Epidermal melanocyte (primary cell): ENCODE data around the gene USP6.
"Not testable (repeated sequence)": the region's sequence is repeated elsewhere in the genome, so short reads cannot be mapped to it uniquely, and the experiment has no call there.

Experiments used
- DNase-seq: peaks from one replicate; pipeline ENCODE4 v3.0.0; 2011; ENCODE audit warnings: low spot score; ENCODE audit not compliant: insufficient read length

The USP6 gene

DNA sequence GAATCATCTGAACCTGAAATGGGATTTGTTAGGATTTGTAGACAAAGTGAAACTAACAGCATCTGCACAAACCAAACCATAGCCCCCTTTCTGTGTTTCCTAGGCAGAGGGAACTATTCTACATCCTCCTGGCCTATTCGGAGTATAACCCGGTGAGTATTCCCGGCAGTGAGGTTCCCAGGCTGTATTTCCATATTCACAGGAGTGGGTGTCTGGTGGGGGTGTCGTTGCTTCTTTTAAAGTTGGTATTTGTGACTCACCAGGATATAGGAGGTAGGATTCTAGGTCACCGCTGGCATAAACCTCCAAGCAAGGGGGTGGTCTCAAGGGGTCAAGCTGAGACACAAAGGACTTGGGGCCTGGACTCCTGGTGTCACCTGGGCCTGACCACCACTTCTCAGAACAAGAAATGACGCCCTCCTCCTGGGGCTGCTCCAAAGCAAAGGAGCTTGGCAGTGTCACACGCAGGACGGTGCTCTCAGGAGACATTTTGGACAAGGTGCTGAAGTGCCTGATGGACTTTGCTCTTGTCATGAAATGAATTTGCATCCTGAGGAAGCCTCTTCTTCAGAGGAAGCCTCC lies 19.4 kb downstream of the USP6 start:
- not testable (repeated sequence) for DNase-seq

DNA sequence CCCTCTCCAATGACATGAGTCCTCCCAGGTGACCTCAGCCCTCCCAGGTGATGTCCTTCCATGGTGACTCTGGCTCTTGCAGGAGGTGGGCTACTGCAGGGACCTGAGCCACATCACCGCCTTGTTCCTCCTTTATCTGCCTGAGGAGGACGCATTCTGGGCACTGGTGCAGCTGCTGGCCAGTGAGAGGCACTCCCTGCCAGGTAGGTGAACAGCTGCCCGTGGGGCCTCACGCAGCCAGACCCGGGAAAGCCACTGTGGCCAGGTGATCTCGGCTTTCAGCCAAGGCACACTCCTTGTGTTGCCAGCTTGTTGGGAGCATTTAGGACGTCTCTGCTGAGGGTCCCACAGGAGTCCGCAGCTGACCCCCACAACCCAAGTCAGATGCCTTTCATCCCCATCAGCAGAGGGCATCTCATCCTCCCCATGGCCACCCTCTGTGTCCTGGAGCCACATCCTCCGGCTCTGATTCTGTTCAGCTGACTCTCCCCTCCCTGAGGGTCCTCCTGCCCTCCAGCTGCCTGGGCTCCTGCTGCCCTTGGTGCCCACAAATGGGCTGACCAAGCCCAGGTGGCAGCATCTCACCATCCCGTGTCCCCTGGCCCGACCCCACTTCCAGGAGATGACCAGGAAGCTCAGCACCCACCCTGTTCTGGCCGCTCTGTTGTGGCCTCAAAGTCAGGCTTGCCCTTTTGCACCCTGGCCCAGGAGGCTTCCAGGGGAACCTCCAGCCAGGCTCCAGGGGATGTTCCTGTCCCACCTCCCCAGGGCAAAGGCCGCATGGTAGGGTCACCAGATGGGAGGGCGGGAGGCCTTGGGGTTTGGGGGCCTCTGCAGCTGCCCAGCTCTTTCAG lies 20.1 kb downstream of the USP6 start:
- DNase-seq: no peak

DNA sequence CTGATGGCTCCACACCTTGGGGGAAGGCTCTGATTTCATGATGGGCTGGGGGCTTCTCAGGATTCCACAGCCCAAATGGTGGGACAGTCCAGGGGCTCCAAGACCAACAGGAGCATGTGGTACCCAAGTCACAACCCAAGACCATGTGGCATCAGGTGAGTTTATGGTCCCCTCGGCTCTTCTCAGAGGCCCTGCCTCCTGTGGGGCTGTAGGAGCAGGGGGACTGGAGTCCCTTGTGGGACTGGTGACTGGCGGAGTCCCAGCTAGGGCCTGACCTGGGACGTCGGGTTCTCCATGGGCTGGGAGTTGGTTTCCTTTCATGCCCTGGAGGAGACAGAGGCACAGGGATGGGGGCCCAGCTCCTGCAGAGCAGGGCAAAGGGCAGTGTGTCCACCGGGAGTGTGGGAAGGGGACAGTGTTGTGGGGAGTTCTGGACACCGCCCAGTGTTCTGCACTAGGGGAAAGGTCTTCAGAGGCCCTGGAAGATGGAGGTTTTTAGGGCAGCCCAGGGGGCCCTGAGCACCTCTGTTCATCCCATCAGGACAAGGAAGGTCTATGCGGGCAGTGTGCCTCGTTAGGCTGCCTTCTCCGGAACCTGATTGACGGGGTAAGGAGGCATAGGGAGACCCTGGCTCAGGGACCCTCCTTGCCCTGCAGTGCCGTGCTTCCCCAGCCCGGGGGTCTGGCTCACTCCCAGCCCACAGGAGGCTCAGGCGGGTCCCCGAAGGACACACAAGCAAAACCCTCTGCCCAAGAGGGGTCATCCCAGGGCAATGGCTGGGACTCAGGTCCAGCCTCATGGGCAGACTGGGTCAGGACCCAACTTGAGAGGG lies 21.0 kb downstream of the USP6 start:
- not testable (repeated sequence) for DNase-seq

DNA sequence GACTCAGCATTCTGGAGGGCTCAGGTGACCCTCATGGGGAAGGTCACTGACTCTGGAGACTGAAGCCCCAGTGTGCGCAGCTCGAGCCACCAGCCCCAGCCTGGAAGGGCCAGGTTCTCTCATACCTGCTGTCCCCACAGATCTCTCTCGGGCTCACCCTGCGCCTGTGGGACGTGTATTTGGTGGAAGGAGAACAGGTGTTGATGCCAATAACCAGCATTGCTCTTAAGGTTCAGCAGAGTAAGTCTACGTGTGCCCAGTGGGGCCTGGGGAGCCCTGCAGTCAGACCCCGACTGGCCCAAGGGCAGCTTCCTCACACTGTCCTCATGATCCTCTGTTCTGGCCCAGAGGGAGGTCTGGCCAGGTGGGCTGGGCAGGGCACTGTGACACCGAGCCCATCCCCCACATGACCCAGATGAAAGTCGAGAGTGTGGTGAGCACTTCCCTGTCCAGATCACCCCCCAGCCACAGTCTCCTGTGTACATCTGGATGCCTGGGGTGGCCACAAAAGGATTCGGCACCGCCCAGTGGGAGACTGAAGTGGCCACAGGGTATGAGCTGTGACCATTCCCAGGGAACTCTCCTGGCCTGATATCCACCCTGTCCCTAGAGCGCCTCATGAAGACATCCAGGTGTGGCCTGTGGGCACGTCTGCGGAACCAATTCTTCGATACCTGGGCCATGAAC lies 21.8 kb downstream of the USP6 start:
- DNase-seq: not testable (repeated sequence)

DNA sequence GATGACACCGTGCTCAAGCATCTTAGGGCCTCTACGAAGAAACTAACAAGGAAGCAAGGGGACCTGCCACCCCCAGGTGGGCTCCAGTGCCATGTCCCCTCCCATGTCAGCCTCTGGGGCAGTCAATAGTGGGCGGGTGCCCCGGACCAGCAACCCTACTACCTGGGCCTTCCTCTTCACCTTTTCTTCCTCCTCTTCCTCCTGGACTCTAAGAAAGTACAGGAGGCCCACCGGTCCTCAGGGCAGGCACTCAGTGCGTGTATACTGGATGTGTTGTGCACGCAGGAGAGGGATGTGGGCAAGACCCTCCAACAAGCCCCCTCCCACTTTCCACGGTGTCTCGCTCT lies 22.3 kb downstream of the USP6 start:
- DNase-seq: not testable (repeated sequence)

DNA sequence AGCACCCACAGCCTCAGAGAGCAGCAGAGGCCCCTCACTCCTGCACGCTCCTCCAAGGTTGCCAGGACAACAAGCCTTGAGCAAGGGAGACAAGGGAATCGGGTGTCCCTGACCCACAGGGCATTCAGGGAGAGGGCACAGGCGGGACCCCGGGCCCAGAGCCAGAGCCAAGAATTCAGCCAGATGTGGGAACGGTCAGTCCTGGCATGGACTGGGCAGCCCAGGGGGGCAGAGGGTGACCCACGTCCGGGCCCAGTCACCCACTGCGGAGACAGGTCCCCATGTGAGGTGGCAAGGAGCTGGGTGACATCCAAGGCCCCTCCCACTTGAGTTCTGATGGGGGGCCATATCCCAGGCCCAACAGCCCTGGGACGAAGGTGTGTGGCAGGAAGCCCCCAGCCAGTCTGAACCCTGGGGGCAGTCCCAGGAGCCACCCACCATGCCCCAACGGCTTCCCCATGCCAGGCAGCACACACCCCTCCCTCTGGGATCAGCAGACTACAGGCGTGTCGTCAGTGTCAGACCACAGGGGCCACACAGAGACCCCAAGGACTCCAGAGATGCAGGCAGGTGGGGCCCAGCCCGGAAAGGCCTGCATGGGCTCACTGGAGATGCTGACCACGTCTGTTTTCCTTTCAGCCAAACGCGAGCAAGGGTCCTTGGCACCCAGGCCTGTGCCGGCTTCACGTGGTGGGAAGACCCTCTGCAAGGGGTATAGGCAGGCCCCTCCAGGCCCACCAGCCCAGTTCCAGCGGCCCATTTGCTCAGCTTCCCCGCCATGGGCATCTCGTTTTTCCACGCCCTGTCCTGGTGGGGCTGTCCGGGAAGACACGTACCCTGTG lies 23.0 kb downstream of the USP6 start:
- DNase-seq: no peak

DNA sequence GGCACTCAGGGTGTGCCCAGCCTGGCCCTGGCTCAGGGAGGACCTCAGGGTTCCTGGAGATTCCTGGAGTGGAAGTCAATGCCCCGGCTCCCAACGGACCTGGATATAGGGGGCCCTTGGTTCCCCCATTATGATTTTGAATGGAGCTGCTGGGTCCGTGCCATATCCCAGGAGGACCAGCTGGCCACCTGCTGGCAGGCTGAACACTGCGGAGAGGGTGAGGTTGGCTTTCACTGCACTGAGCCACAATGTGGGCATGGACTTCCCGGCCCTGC lies 23.6 kb downstream of the USP6 start:
- DNase-seq: no peak

DNA sequence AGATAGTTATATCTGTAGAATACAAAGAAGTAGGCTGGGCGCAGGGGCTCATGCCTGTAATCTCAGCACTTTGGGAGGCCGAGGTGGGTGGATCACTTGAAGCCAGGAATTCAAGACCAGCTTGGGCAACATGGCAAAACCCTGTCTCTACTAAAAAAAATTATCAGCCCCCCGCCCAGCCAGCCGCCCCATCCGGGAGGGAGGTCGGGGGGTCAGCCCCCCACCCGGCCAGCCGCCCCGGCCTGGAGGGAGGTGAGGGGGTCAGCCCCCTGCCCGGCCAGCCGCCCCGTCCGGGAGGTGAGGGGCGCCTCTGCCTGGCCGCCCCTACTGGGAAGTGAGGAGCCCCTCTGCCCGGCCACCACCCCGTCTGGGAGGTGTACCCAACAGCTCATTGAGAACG lies 27.0 kb downstream of the USP6 start:
- not testable (repeated sequence) for DNase-seq

DNA sequence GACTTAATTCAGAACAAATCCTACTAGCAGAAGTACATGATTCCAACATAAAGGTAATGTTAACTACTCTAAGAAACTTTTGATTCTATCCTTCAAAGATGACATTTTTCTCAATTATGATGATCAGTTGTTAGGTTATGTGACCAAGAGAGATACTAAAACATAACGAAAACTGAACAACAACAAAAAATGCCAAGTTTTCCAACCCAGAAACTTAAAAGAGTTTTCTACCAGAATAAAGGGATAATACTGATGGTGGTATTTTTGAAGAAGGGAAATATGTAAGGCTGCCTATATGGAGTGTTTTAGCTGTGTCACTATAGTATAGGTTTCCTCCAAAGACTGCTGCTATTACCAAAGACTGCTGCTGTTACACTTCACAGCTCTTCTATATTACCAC lies 30.3 kb downstream of the USP6 start:
- DNase-seq: not testable (repeated sequence)

DNA sequence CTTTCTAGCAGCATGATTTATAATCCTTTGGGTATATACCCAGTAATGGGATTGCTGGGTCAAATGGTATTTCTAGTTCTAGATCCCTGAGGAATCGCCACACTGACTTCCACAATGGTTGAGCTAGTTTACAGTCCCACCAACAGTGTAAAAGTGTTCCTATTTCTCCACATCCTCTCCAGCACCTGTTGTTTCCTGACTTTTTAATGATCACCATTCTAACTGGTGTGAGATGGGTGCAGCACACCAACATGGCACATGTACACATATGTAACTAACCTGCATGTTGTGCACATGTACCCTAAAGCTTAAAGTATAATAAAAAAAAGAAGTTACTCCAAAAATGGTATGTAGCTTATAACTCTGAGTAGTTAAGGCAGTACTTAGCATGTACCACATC lies 44.9 kb downstream of the USP6 start:
- not testable (repeated sequence) for DNase-seq

DNA sequence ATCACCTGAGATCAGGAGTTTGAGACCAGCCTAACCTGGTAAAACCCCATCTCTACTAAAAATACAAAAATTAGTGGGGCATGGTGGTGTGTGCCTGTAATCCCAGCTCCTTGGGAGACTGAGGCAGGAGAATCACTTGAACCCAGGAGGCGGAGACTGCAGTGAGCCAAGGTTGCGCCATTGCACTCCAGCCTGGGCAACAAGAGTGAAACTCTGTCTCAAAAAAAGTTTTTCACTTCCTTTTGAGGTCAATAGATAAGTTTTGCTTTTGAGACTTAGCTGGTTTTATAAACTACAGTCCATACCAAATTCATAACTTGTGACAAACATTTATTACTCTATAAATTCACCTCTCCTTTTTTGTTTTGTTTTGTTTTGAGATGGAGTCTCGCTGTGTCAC lies 46.0 kb downstream of the USP6 start:
- not testable (repeated sequence) for DNase-seq

DNA sequence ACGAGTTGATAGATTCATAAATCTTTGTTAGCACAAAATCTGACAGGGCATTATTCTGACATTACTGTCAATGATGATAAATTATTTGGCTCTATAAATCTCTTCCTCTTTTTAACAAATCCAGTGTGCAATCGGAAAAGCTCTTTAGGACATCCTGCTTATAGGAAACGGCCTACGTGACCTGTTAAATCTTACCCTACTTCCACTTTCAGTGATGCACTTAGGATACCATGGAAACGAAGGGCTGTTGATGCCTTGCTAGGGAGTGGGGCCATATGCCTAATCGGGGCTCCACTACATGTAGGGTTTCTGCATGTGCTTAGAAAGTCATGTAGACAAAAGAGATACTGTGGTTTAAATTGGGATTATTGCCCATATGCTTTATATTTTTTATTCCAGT lies 48.6 kb downstream of the USP6 start:
- no peak for DNase-seq

DNA sequence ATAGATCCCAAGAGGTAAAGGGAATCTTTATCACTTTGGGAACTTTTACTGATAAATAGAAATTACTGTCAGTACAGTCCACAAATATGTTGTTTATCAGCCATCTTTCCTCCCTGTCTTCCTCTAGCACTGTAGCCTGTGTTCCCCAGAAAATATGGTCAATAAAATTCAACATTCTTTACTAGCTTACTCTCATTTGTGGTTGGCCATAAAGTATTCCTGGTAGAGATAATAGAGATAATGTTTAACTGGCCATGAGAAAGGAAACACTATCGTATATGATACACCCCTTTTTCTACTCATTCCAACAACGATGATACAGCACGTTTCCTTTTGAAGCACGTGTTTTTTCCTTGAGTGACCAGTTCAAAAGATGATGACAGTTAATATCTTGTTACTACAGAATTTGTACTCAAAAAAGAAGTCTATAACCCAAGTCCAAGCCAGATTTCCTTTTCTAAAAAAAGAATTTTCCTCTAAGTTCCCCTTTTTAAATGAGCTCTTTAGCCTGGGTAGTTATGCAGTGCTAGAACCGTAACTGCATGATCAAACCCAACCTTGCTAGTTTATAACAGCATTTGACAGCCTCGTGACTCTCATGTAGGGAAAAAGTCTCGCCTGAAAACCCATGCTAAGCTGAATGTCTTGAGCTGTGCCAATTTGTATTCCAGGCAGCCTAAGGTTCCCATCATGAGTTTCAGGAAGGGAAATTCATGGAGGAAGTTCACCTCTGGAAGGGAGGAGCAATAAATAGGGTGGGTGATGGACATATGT lies 50.1 kb downstream of the USP6 start:
- not testable (repeated sequence) for DNase-seq

DNA sequence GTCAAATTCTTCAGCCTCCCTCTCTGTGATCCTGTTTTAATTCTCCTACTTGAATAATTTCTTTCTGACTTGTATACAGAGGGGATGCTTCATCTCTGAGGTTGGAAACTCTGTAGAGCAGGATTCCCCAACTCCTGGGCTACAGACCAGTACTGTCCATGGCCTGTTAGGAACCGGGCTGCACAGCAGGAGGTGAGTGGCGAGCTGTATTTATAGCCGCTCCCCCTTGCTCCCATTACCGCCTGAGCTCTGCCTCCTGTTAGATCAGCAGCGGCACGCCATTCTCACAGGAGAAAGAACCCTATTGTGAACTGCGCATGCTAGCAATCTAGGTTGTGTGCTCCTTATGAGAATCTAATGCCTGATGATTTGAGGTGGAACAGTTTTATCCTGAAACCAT lies 59.2 kb downstream of the USP6 start:
- DNase-seq: not testable (repeated sequence)

DNA sequence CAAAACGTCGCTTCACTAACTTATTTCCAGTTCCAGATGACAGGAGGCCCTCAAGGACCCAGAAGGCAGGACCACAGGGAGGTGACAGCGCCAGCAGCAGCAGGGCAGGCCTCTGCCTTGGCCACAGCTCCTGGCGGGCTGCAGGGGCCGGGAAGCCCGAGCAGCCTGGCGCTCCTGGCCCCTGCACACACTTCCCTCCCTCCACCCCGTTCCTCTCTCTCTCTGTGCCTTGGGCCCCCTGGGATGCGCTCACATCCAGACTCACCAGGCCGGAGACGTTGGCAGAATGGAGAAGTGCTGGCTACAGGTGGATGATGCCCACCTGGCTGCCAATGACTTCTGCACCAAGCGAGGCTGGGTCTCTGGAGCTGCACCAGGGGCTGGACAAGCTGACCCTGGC lies 63.2 kb downstream of the USP6 start:
- DNase-seq: no peak

DNA sequence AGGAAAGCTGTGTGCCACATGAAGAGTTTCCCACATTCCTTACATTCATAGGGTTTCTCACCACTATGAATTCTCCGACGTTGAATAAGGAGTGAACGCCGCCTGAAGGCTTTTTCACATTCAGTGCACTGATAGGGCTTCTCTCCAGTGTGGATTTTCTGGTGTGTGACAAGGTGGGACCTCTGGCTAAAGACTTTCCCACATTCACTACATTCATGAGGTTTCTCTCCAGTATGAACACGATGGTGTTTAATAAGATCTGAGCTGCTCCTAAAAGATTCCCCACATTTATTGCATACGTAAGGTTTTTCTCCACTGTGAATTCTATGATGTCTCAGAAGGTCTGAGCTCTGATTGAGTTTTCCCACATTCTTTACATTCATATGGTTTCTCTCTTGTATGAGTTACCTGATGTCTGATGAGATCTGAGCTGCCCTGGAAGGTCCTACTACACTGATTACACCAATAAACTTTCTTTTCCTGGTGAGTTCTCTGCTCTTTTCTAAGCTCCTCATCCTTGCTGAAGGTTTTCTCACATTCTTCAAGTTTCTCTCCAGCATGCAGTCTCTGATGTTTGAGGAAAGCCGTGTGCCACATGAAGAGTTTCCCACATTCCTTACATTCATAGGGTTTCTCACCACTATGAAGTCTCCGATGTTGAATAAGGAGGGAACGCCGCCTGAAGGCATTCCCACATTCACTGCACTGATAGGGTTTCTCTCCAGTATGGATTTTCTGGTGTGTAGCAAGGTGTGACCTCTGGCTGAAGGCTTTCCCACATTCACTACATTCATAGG lies 65.9 kb downstream of the USP6 start:
- DNase-seq: no peak

DNA sequence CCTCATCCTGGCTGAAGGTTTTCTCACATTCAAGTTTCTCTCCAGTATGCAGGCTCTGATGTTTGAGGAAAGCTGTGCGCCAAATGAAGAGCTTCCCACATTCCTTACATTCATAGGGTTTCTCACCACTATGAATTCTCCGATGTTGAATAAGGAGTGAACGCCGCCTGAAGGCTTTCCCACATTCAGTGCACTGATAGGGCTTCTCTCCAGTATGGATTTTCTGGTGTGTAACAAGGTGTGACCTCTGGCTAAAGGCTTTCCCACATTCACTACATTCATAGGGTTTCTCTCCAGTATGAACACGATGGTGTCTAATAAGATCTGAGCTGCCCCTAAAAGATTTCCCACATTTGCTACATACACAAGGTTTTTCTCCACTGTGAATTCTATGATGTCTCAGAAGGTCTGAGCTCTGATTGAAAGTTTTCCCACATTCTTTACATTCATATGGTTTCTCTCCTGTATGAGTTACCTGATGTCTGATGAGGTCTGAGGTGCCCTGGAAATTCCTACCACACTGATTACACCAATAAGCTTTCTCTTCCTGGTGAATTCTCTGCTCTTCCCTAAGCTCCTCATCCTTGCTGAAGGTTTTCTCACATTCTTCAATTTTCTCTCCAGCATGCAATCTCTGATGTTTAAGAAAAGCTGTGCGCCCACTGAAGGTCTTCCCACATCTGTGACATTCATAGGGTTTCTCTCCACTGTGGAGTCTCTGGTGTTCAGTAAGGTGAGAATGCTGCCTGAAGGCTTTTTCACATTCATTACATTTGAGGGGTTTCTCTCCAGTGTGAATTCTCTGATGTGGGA lies 67.0 kb downstream of the USP6 start:
- DNase-seq: no peak

DNA sequence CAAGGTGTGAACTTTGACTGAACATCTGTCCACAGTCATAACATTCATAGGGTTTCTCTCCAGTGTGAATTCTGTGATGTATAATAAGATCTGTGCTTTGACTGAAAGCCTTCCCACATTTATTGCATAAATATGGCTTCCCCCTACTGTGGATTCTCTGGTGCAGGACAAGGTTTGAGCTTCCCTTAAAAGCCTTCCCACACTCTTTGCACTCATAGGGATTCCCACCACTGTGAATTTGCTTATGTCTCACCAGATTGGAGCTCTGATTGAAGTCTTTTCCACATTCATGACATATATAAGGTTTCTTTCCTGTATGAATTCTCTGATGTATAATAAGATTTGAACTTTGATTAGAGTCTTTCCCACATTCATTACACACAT lies 67.6 kb downstream of the USP6 start:
- DNase-seq: no peak

DNA sequence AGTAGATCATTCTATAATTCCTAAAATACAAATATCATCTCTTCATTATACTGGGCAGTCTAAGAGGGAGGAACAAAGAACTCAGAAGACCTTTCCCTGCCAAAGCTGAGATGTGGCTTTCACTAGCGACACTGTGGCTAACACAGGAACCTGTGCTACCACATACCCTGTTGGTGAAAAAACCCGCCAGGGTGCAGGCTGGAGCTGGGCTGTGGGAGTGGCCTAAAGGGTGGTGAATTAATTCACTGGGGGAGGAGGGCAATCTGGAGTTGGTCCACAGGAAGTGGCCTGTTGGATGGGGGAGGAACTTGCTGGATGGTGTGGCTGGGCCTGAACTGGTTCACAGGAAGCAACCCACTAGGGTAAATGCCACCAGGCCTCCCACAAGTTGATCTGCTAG lies 68.5 kb downstream of the USP6 start:
- no peak for DNase-seq
